Activated CD8-positive, alpha-beta memory T cell treated with anti-CD3 and anti-CD28 coated beads, Interleukin-2, amount 50 U/mL, for 1 hour (primary cell): ENCODE data around the gene TAS2R10.
"Not testable (repeated sequence)": the region's sequence is repeated elsewhere in the genome, so short reads cannot be mapped to it uniquely, and the experiment has no call there.

Experiments used
- DNase-seq: peaks from one replicate; pipeline ENCODE4 v3.0.0-alpha.2; 2020; ENCODE audit errors: extremely low read depth

The TAS2R10 gene

GRCh38 chr12:10826258-10826657 lies at the start of gene TAS2R10:
TSS of gene TAS2R10 (minus strand) at chr12:10826358. CDS start at chr12:10826269, 89 bp downstream.
- DNase-seq: no peak

- DNase-seq: no peak
These were observed 47.2 kb upstream of the TAS2R10 start for GRCh38 chr12:10873378-10873777.

- no peak for DNase-seq
These were observed 41.2 kb upstream of the TAS2R10 start for GRCh38 chr12:10867381-10867780.

- no peak for DNase-seq
These were observed 37.5 kb upstream of the TAS2R10 start for GRCh38 chr12:10863512-10864218.

- no peak for DNase-seq
These were observed 35.2 kb upstream of the TAS2R10 start for GRCh38 chr12:10861366-10861765.

- no peak for DNase-seq
These were observed 29.6 kb upstream of the TAS2R10 start for GRCh38 chr12:10855807-10856206.

GRCh38 chr12:10853776-10854175 lies 27.6 kb upstream of the TAS2R10 start:
- no peak for DNase-seq

GRCh38 chr12:10851243-10851858 lies 25.2 kb upstream of the TAS2R10 start:
- DNase-seq: no peak

- DNase-seq: no peak
These were observed 23.3 kb upstream of the TAS2R10 start, which contains the start of gene PRR4 for GRCh38 chr12:10849425-10849878. TSS of gene PRR4 (minus strand) at chr12:10849475. CDS start at chr12:10849437, 38 bp downstream.

- DNase-seq: no peak
These were observed 21.6 kb upstream of the TAS2R10 start for GRCh38 chr12:10847744-10848143.

GRCh38 chr12:10842862-10843261 lies 16.7 kb upstream of the TAS2R10 start:
- DNase-seq: no peak

- DNase-seq: no peak
These were observed 12.3 kb upstream of the TAS2R10 start for GRCh38 chr12:10838461-10838860.

GRCh38 chr12:10829994-10830393 lies 3.8 kb upstream of the TAS2R10 start:
- DNase-seq: no peak

- DNase-seq: no peak
These were observed 1.2 kb downstream of the TAS2R10 start for GRCh38 chr12:10824957-10825356.

GRCh38 chr12:10811883-10812536 lies 14.1 kb downstream of the TAS2R10 start:
- DNase-seq: no peak

- no peak for DNase-seq
These were observed 16.1 kb downstream of the TAS2R10 start, which contains the start of gene TAS2R9 for GRCh38 chr12:10810068-10810467. TSS of gene TAS2R9 (minus strand) at chr12:10810168. CDS start at chr12:10810075, 93 bp downstream.

- DNase-seq: no peak
These were observed 19.0 kb downstream of the TAS2R10 start, which contains the start of gene TAS2R8 for GRCh38 chr12:10807186-10807585. TSS of gene TAS2R8 (minus strand) at chr12:10807286. CDS start at chr12:10806980, 306 bp downstream.

- DNase-seq: no peak
These were observed 23.6 kb downstream of the TAS2R10 start, which contains the start of gene TAS2R7 for GRCh38 chr12:10802587-10802986. TSS of gene TAS2R7 (minus strand) at chr12:10802627. CDS start at chr12:10802570, 57 bp downstream.

GRCh38 chr12:10801741-10802140 lies 24.4 kb downstream of the TAS2R10 start:
- no peak for DNase-seq

GRCh38 chr12:10794222-10794621 lies 31.9 kb downstream of the TAS2R10 start:
- no peak for DNase-seq

- not testable (repeated sequence) for DNase-seq
These were observed 34.4 kb downstream of the TAS2R10 start for GRCh38 chr12:10791769-10792168.

GRCh38 chr12:10783252-10783651 lies 42.9 kb downstream of the TAS2R10 start:
- DNase-seq: no peak
